Measurements from ENCODE around the gene SAMD13. TPM values are rescaled to one million over a fixed set of nuclear protein-coding genes. Genes with fewer than 3 reads are reported as not detected.

SAMD13 gene
- total and polyA plus RNA-seq, 2 of the 8 experiments (the other 6 are each of a cell fraction or from before 2014, with no cell fraction given), result 0.86 to 2.3 TPM

DNA sequence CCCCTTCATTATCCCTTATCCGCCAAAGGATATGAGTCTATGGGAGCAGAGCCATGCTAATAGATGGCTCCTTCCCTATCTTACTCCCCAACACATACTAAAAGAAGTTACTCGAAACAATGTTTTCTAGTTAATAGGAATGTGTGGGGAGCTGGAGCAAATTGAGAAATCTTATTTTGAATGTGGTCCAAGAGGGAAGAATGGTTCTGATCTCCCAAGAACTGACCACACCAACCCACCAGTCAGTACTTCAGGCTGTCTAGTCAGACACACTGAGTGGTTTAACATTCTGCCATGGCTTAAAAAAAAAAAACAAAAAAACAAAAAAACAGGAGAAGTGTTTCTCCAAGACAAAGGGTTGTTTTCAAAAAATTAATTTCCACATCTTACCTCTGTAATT lies 65.3 kb downstream of the SAMD13 start:
- DNase-seq (ENCODE audit: low read depth in 1 of 2, low spot score in 2 of 2), result no peak
- Histone ChIP-seq H3K79me2 (ENCODE audit: control insufficient read depth in 1 of 2, insufficient read depth in 2 of 2, low read length in 2 of 2) (no peaks in the 10 kb centered on the region), H3K23ac (ENCODE audit: insufficient read length) (no peak overlapping the region), H3K27me3 (replicated peaks in 1 of 4; ENCODE audit: control insufficient read depth in 3 of 4, extremely low read depth in 1 of 4, insufficient read depth in 3 of 4, low read length in 3 of 4) (no peaks in the 10 kb centered on the region), H4K8ac (ENCODE audit: extremely low read depth, insufficient read depth, low read length) (no peak overlapping the region), H3K9me3 (ENCODE audit: insufficient read depth in 2 of 2, low read depth in 1 of 2, low read length in 1 of 2) (no peaks in the 10 kb centered on the region), H3K4me2 (ENCODE audit: insufficient read depth in 1 of 2, low read depth in 2 of 2, low read length in 2 of 2) (no peak overlapping the region), H3K79me1 (ENCODE audit: low read depth, low read length) (no peaks in the 10 kb centered on the region), H3K4me3 (ENCODE audit: extremely low read depth in 1 of 4, insufficient read depth in 2 of 4, low read depth in 3 of 4, low read length in 4 of 4) (no peak overlapping the region), H3K23me2 (ENCODE audit: low read depth, low read length) (no peaks in the 10 kb centered on the region; the same call in 1 of the 2 replicates), H3K4me1 (replicated peaks in 1 of 4; ENCODE audit: control insufficient read depth in 3 of 4, insufficient read depth in 4 of 4, low read length in 3 of 4) (no peaks in the 10 kb centered on the region), H2BK15ac (ENCODE audit: low read length) (no peak overlapping the region), H3K56ac (replicated peaks; ENCODE audit: insufficient read length, low read depth, low read length) (no peak overlapping the region), H3K36me3 (ENCODE audit: control insufficient read depth in 2 of 4, insufficient read depth in 4 of 4, low read length in 3 of 4) (no peaks in the 10 kb centered on the region), H2AFZ (ENCODE audit: low read length) (no peak overlapping the region), H2BK20ac (ENCODE audit: low read length) (no peak overlapping the region), H3K14ac (ENCODE audit: insufficient read length) (no peak overlapping the region), H2BK12ac (ENCODE audit: low read depth, low read length) (no peak overlapping the region), H2BK120ac (replicated peaks; ENCODE audit: low read depth, low read length) (no peak overlapping the region), H4K5ac (ENCODE audit: insufficient read length, low read depth, low read length) (no peak overlapping the region), H3K18ac (ENCODE audit: extremely low read depth, low read length) (no peak overlapping the region), H2AK5ac (ENCODE audit: low read depth, low read length) (no peak overlapping the region), H4K91ac (replicated peaks; ENCODE audit: insufficient read length, low read length) (no peak overlapping the region), H3K4ac (replicated peaks; ENCODE audit: insufficient read length, low read depth, low read length) (no peak overlapping the region), H3K9ac (replicated peaks in 1 of 4; ENCODE audit: extremely low read depth in 1 of 4, low read depth in 3 of 4, low read length in 3 of 4) (no peak overlapping the region), H2BK5ac (ENCODE audit: low read depth, low read length) (no peak overlapping the region), H3K27ac (ENCODE audit: low read depth, low read length) (no peak overlapping the region), H4K20me1 (replicated peaks in 1 of 2; ENCODE audit: control insufficient read depth in 1 of 2, insufficient read depth in 2 of 2, low read length in 2 of 2) (no peaks in the 10 kb centered on the region)
- CTCF ChIA-PET (ENCODE audit: partially characterized antibody), result interaction anchor here (1.3 kb wide), 1 partner anchor 11 kb away, joined by 3 read pairs; no protein-coding TSS in a partner anchor
- WGBS, 2 experiments (ENCODE audit: extremely low coverage in 1 of 2, insufficient coverage in 1 of 2, insufficient read length in 1 of 2, insufficient replicate concordance in 2 of 2, low coverage in 1 of 2, low lambda C conversion rate in 2 of 2, missing lambda C conversion rate in 1 of 2), result 89% methylated on average over 2 of the region's 2 CpGs; no CpG with 5 or more reads in 1 of the 2 experiments
- POLR2A ChIA-PET (ENCODE audit: partially characterized antibody), result no interaction called here
- TF ChIP-seq TBP (IDR thresholded peaks at IDR 0.05; ENCODE audit: low read depth, low read length) (no peak), EZH2 (IDR thresholded peaks at IDR 0.05; ENCODE audit: low read depth, low read length, severe bottlenecking) (no peak), HDAC2 (IDR thresholded peaks at IDR 0.05; ENCODE audit: borderline replicate concordance in 1 of 2, low read depth in 2 of 2, low read length in 2 of 2) (no peak), SAP30 (IDR thresholded peaks at IDR 0.05; ENCODE audit: insufficient read depth, insufficient replicate concordance, low read length) (no peak), NRF1 (IDR thresholded peaks at IDR 0.05; ENCODE audit: low read depth, low read length) (no peak), SIN3A (conservative IDR thresholded peaks at IDR 0.05 in 1 of 2, IDR thresholded peaks at IDR 0.05 in 1 of 2; ENCODE audit: low read depth in 1 of 2, low read length in 2 of 2) (no peak), TAF1 (IDR thresholded peaks at IDR 0.05; ENCODE audit: low read depth, low read length) (no peak), CHD1 (IDR thresholded peaks at IDR 0.05; ENCODE audit: low read depth, low read length) (no peak), CBX5 (IDR thresholded peaks at IDR 0.05; ENCODE audit: low read depth, low read length) (no peak), BRCA1 (IDR thresholded peaks at IDR 0.05; ENCODE audit: low read depth, low read length) (no peak), BCL11A (IDR thresholded peaks at IDR 0.05; ENCODE audit: low read depth in 2 of 2, low read length in 2 of 2) (no peak), MAFK (IDR thresholded peaks at IDR 0.05; ENCODE audit: low read depth, low read length) (no peak), CHD2 (IDR thresholded peaks at IDR 0.05; ENCODE audit: low read length) (no peak), RAD21 (IDR thresholded peaks at IDR 0.05 in 1 of 2, conservative IDR thresholded peaks at IDR 0.05 in 1 of 2; ENCODE audit: low read depth in 2 of 2, low read length in 2 of 2) (no peak), YY1 (IDR thresholded peaks at IDR 0.05; ENCODE audit: low read depth, low read length) (no peak)
- no peak for FAIRE-seq
